Measurements from ENCODE around the gene LARGE2. TPM values are rescaled to one million over a fixed set of nuclear protein-coding genes. Genes with fewer than 3 reads are reported as not detected.

Gene LARGE2
- total RNA-seq, 4 donors from 2014 or later, result 27.2 to 47.4 (median 33.1) TPM

GRCh38 chr11:45932217-45932616, 9.8 kb downstream of the LARGE2 start:
- Histone ChIP-seq H3K27ac (peak overlapping the region; percentile 79), H3K27me3 (no peaks in the 10 kb centered on the region), H3K4me3 (peak overlapping the region; percentile 3), H3K9me3 (no peaks in the 10 kb centered on the region), H3K4me1 (peaks cover 69% of the 10 kb centered on the region), H3K36me3 (peaks cover 35% of the 10 kb centered on the region)
- 62% methylated on average over 7 of the region's 8 CpGs for WGBS
- DNase-seq (ENCODE audit: low spot score in 2 of 2), result no peak
- TF ChIP-seq POLR2AphosphoS5 (IDR thresholded peaks at IDR 0.05) (no peak), POLR2A (IDR thresholded peaks at IDR 0.05) (no peak), CTCF (IDR thresholded peaks at IDR 0.05) (no peak), EP300 (IDR thresholded peaks at IDR 0.05) (no peak)

GRCh38 chr11:45933131-45933831, 10.8 kb downstream of the LARGE2 start:
- peak overlapping the region; percentile 35 for H3K27ac ChIP-seq
- peak overlapping the region; percentile 18 for H3K4me3 ChIP-seq
- H3K36me3 ChIP-seq, result peaks cover 44% of the 10 kb centered on the region

GRCh38 chr11:45933846-45934579, 11.6 kb downstream of the LARGE2 start:
- peaks cover 46% of the 10 kb centered on the region for H3K36me3 ChIP-seq
- no peaks in the 10 kb centered on the region for H3K27me3 ChIP-seq
- H3K9me3 ChIP-seq, result no peaks in the 10 kb centered on the region
- TF ChIP-seq CTCF (IDR thresholded peaks at IDR 0.05) (no peak), EP300 (IDR thresholded peaks at IDR 0.05) (no peak), POLR2AphosphoS5 (IDR thresholded peaks at IDR 0.05) (no peak), POLR2A (IDR thresholded peaks at IDR 0.05) (no peak)
- H3K4me1 ChIP-seq, result peaks cover 57% of the 10 kb centered on the region
- WGBS, result 67% methylated on average over 16 of the region's 21 CpGs
- H3K4me3 ChIP-seq, result peak overlapping the region; percentile 18
- peak overlapping the region; percentile 35 for H3K27ac ChIP-seq
- no peak for DNase-seq (ENCODE audit: low spot score in 2 of 2)

More at GRCh38 chr11:45933131-45933831, 10.8 kb downstream of the LARGE2 start:
- no peak for DNase-seq (ENCODE audit: low spot score in 2 of 2)
- TF ChIP-seq POLR2AphosphoS5 (IDR thresholded peaks at IDR 0.05), result no peak
- no peak for TF ChIP-seq CTCF (IDR thresholded peaks at IDR 0.05)
- no peak for TF ChIP-seq EP300 (IDR thresholded peaks at IDR 0.05)
- TF ChIP-seq POLR2A (IDR thresholded peaks at IDR 0.05), result no peak
- Histone ChIP-seq H3K27me3 (no peaks in the 10 kb centered on the region), H3K4me1 (peaks cover 65% of the 10 kb centered on the region), H3K9me3 (no peaks in the 10 kb centered on the region)
- 49% methylated on average over 15 of the region's 15 CpGs for WGBS

- H3K9me3 ChIP-seq, result no peaks in the 10 kb centered on the region
- no peaks in the 10 kb centered on the region for H3K27me3 ChIP-seq
- peaks cover 50% of the 10 kb centered on the region for H3K4me1 ChIP-seq
- H3K4me3 ChIP-seq, result no peak overlapping the region
- H3K27ac ChIP-seq, result no peak overlapping the region
- DNase-seq (ENCODE audit: low spot score in 2 of 2), result no peak
- TF ChIP-seq CTCF (IDR thresholded peaks at IDR 0.05) (no peak), POLR2A (IDR thresholded peaks at IDR 0.05) (no peak), EP300 (IDR thresholded peaks at IDR 0.05) (no peak), POLR2AphosphoS5 (IDR thresholded peaks at IDR 0.05) (no peak)
- WGBS, result 70% methylated on average over 12 of the region's 12 CpGs
- peaks cover 46% of the 10 kb centered on the region for H3K36me3 ChIP-seq
Measured at GRCh38 chr11:45934580-45935318, 12.3 kb downstream of the LARGE2 start.

All from suprapubic skin (tissue), 4 donors.